SH-SY5Y (cell line): Measurements from ENCODE around the gene DMWD.

Source experiments
- GATA2 ChIP-seq: IDR thresholded peaks from 2 replicates; pipeline ENCODE4 v1.6.1; 2011; ENCODE audit warnings: mild to moderate bottlenecking, low read depth, low read length
- GATA3 ChIP-seq: IDR thresholded peaks from 2 replicates; pipeline ENCODE4 v1.6.1; 2011; ENCODE audit warnings: low read depth, mild to moderate bottlenecking, low read length, moderate library complexity

DMWD gene

GRCh38 chr19:45809643-45810159 lies 17.1 kb upstream of the DMWD start:
- no peak for TF ChIP-seq GATA3
- TF ChIP-seq GATA2, result no peak

DNA sequence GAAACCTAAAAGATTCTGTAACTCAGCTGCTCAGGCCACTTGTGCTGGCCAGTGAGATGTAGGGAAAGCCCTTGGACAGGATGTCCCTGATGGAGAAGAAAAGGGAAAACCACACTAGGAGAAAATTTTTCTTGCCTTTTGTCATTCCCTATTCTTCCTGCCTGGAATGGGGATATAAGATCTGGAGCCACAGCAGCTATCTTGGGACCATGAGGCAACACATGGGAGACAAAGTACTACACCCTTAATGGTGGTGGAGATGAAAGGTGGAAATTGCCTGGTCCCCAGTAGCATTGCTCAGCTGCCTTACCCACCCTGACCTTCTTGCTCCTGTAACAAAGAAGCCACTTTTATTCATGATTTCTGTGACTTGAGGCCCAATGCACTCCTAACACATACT lies 13.1 kb upstream of the DMWD start:
- TF ChIP-seq GATA3 (no peak), GATA2 (no peak)

DNA sequence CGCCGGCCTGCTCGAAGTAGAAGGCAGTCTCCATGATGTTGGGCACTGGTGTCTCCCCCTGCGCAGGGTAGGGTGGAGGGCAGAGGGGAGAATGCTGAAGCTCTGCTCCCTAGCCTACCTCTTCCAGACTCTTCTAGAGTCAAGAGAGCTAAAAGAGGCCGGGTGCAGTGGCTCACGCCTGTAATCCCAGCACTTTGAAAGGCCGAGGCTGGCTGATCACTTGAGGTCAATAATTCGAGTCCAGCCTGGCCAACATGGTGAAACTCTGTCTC lies 12.2 kb upstream of the DMWD start:
- TF ChIP-seq GATA2 (no peak), GATA3 (no peak)

DNA sequence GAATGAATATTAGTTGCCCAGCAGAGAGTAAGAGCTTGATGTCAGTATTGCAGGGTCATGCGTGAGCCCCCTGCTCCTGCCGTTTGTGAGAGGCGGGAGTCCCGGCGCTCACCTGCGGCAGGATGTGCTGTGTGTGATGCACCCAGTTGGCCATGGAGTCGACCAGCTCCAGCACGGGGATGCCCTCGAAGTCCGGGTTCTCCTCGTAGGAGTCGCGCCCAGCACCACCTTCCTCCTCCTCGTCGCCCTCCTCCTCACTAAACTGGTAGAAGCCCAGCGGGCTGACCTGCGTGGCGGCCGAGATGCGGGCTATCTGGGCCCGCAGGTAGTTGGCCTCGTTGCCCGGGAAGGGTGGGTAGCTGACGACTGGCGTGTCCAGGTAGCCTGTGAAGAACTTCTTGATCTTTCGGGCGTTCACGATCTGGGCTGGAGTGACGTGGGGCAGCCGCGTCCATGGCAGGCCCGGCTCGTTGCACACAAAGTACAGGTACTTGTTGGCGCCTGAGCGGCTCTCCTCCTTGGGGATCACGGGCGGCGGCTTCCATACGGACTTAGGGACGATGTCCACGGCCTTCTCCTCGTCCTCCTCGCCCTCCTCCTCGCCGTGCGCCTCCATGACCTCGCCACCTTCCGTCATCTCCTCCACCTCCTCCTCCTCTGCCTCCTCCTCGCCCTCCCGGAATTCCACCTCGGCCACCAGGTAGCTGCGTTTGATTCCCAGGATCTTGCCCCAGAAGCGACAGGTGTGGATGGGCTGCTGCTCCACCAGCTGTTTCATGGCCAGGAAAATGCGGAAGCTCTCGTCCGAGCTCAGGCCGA lies 11.7 kb upstream of the DMWD start:
- TF ChIP-seq GATA3 (no peak), GATA2 (no peak)

GRCh38 chr19:45801603-45802175 lies 9.0 kb upstream of the DMWD start:
- no peak for TF ChIP-seq GATA2
- TF ChIP-seq GATA3, result no peak

- TF ChIP-seq GATA2, result no peak
- no peak for TF ChIP-seq GATA3
Observed at GRCh38 chr19:45800070-45800553, 7.5 kb upstream of the DMWD start.

DNA sequence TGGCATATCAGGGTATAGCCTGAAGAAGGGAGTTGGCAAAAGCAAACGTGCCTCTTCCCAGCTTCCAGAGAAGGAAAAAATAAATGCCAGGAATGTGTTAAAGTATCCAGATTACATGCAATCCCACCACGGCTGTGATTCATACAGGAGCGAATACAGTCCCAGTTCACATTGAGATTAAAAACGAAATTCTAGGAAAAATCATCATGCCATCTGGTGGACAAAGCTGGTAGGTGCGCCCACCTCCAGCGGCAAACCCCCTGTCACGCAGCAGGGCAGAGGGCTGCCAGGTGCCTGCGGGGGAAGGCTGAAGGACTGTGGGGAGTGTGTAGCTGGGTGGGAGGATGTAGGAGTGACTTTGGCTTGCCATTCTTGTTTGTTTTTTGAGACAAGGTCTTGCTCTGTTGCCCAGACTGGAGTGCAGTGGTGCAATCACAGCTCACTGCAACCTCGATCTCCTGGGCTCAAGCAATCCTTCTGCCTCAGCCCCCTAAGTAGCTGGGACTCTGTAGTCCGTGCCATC lies 6.4 kb upstream of the DMWD start:
- TF ChIP-seq GATA2, result no peak
- TF ChIP-seq GATA3, result no peak

GRCh38 chr19:45794627-45795026 lies 2.0 kb upstream of the DMWD start:
- TF ChIP-seq GATA3, result no peak
- TF ChIP-seq GATA2, result no peak

- TF ChIP-seq GATA2 (no peak), GATA3 (no peak)
Observed at GRCh38 chr19:45793876-45794275, 1.2 kb upstream of the DMWD start.

- TF ChIP-seq GATA2 (no peak), GATA3 (no peak)
Observed at GRCh38 chr19:45793178-45793564, 526 bp upstream of the DMWD start.

DNA sequence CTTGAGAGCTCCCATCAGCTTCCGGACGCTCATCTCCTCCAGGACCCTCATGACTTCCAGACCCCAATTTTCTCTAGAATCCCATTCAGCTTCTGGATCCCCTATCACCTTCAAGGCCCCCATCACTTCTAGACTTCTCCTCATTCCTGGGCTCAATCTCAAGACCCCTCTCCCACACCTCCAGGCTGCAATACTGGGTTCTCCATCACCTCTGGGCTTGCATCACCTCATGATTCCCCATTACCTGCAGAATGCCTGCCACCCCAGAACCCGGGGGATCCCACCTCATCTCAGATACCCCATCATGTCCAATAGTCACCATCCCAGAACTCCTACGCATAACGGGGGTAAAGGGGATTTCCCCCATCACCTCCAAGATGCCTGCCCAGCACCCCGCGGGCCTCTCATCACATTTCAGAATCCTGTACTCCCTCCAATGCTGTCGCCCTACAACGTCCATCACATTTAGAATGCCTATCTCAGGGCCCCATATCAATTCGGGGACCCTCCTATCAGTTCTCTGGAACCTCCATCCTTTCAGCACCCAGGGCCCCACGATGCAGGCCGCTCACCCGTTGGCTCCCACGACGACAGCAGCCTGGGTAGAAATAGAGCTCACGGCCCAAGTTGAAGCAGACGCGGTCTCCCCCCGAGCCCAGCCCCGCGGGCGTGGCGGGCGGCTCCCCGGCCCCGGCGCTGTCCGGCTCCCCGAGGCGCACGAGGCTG lies 738 bp downstream of the DMWD start:
- TF ChIP-seq GATA2, result no peak
- TF ChIP-seq GATA3, result no peak

DNA sequence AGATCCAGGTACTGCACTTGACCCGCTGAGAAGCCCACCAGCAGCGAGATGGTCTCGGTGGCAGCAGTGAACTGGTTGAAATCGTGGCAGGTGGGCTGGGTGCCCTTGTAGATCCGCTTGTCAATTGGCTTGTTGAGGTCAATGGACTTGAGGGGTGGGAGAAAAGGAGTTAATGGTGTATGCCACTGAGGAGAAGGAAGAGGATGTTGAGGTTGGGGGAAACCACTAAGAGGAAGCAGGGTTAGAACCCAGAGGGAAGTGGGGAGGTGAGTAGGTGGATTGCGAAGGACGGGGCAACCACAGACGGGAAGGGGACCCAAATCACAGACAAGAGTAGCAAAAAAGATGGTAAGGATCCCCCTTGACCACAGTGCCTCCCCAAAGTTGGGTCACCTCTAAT lies 1.7 kb downstream of the DMWD start:
- no peak for TF ChIP-seq GATA2
- TF ChIP-seq GATA3, result no peak

DNA sequence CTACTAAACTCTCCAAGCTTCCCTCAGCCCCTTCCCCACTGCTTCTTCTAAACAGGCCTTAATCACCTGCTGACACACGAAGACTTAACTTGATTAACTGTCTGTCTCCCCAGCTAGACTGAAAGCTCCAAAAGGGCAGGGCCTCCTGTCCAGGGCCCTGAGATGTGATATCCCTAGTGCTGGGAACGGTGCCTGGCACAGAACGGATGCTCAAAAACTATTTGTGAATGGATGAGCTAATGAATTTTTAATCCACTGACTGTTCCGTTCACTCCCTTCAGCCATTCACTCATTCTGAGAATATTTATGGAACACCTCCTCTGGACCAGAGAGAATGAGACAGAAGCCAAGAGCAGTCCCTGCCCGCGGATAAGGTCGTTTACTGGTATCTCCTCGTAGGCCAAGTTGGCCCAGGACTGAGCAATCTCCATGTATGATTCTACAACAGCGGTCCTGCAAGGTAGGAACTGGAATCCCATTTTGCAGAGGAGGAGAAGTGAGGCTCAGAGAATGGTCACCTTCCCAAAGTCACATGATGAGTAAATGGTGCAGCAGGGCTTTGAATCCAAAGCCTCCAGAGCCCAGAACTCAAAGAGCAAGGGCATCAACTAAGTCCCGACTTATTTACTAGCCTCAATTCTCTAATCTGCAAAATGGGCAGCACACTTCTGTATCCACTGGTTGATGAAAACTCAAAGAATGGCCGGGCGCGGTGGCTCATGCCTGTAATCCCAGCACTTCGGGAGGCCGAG lies 3.4 kb downstream of the DMWD start:
- TF ChIP-seq GATA3, result no peak
- no peak for TF ChIP-seq GATA2

DNA sequence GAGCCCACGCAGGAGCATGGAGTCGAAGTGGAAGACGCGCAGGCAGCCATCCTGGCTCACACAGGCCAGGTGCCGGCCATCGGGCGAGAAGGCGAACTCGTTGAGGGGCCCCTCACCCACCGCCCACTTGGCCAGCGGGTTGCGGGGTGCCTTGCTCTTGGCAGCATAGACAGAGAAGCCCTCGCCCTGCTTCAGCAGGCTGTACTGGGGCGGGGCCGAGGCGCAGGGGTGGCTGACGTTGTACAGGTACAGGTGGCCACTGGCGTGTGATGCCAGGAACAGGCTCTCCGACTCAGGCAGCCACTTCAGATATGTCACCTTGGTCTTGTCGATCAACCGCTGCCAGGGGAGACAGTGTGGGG lies 6.1 kb downstream of the DMWD start:
- TF ChIP-seq GATA2, result no peak
- TF ChIP-seq GATA3, result no peak
